ENCODE data around the gene SMYD3. TPM values are rescaled to one million over a fixed set of nuclear protein-coding genes. Genes with fewer than 3 reads are reported as not detected.

Gene SMYD3
- total and polyA plus RNA-seq, 2 donors = 22.0 to 27.0 TPM

DNA sequence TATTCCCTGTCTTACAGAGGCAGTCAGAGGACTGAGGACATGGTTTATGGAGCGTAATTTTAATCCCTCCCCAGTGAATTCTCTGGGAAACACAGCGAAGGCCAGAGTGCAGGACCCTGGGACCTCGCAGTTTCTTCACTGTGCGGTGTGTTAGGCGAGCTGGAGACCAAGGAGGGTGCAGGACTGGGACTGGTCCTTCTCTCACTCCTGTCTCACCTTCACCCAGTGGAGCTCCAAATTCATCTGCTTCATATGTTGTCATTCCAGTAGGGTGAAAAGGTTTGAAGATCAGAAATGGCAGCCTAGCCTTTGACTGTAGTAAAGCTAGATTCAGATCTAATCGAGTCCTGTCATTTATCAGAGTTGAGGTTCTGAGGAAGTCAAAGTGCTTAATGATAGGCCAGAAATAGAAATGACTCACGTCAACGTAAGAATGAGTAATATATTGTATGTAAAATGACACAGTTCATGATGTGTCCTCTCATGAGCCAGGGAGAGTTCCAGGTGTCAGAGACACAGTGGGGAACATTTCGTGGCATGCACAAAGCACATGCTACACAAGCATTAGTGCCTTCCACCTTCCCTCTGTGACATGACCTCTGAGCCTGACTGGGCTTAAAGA, 647.5 kb downstream of the SMYD3 start:
- no peaks in the 10 kb centered on the region for H3K36me3 ChIP-seq (ENCODE audit: control insufficient read depth in 2 of 2, insufficient read depth in 2 of 2, low read length in 1 of 2)

DNA sequence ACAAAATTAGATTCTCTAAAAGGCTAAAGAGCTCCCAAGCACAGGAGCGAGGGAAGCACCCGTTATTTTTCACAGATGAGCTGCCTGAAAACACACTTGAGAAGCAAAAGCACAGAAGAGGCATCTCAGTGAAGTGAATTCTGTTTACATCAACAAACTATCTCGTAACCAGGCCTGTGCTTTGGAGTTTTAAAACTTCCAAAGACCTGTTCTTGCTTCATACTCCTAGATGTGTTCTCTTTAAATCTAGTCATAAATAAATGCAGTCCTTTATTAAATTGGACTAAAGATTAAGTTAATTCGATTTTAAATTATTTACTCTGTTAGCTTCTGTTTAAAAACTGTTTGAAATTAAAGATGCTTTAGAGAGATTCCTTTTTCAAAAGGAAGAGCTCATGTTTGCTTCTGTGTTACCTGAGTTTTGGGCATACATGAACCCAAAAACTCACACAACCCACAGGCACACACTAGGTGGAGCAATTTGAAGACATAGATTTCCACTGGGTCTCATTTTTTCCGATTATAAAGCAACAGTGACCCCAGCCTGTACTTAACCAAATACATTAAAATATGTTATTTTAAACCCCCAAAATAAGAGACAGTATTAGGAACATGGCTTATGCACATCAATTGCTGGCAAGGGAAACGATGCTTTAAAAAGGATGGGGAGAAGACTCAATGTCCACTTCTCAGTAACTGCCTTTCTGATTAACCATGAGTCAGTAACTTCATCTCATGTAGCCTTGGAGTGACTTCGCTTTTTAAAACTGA, 648.2 kb downstream of the SMYD3 start:
- Histone ChIP-seq H3K27ac (ENCODE audit: low read depth in 1 of 2, low read length in 1 of 2) (no peak overlapping the region), H3K4me3 (ENCODE audit: low read length in 2 of 2) (no peak overlapping the region), H3K36me3 (ENCODE audit: control insufficient read depth in 2 of 2, insufficient read depth in 2 of 2, low read length in 1 of 2) (no peaks in the 10 kb centered on the region), H3K4me1 (ENCODE audit: control insufficient read depth in 2 of 2, insufficient read depth in 2 of 2, low read length in 2 of 2) (no peaks in the 10 kb centered on the region), H3K27me3 (ENCODE audit: control insufficient read depth in 2 of 2, insufficient read depth in 1 of 2, low read length in 1 of 2) (no peaks in the 10 kb centered on the region), H3K9me3 (ENCODE audit: control insufficient read depth in 2 of 2, insufficient read depth in 1 of 2, low read length in 1 of 2) (no peaks in the 10 kb centered on the region)
- 89% methylated on average over 7 of the region's 7 CpGs for WGBS
- DNase-seq (ENCODE audit: low read depth in 6 of 9, low spot score in 9 of 9) = no peak

More for the DNA sequence above, 647.5 kb downstream of the SMYD3 start:
- no peak overlapping the region for H3K4me3 ChIP-seq (ENCODE audit: low read length in 2 of 2)
- no peak for DNase-seq (ENCODE audit: low read depth in 6 of 9, low spot score in 9 of 9)
- H3K27me3 ChIP-seq (ENCODE audit: control insufficient read depth in 2 of 2, insufficient read depth in 1 of 2, low read length in 1 of 2) = no peaks in the 10 kb centered on the region
- H3K9me3 ChIP-seq (ENCODE audit: control insufficient read depth in 2 of 2, insufficient read depth in 1 of 2, low read length in 1 of 2) = no peaks in the 10 kb centered on the region
- WGBS = 93% methylated on average over 9 of the region's 9 CpGs
- no peaks in the 10 kb centered on the region for H3K4me1 ChIP-seq (ENCODE audit: control insufficient read depth in 2 of 2, insufficient read depth in 2 of 2, low read length in 2 of 2)
- H3K27ac ChIP-seq (ENCODE audit: low read depth in 1 of 2, low read length in 1 of 2) = no peak overlapping the region

DNA sequence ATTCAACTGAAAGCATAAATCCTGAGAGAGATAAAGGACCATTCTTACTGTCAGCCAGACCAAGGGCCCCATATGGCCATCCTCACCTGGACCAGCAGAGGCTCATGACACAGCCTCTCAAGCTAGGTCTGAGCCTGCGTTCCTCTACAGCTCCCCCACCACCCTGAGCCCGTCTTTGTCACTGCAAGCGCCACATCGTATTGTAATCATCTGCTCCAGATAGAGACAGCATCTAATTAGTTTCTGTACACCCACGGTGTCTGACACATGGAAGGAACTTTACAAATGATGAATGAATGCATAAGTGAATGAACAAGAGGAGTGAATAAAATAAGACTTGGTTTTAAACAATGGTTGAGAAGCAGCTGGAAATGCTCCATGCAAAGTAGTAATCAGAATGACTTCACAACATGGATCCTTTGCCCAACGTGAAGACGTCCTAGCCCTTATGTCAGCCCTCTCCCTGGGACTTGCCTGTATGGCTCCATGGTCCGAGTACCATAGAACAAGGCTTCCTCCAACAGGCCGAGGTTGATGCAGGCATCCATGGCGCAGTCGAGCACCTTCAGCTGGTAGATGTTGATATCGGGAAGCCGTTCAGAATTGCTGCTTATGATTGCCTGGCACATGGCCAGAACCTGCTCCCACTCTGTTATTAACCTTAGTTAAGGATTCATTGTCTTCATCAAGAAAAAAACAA, 648.9 kb downstream of the SMYD3 start:
- DNase-seq (ENCODE audit: low read depth in 6 of 9, low spot score in 9 of 9) = no peak
- Histone ChIP-seq H3K9me3 (ENCODE audit: control insufficient read depth in 2 of 2, insufficient read depth in 1 of 2, low read length in 1 of 2) (no peaks in the 10 kb centered on the region), H3K4me1 (ENCODE audit: control insufficient read depth in 2 of 2, insufficient read depth in 2 of 2, low read length in 2 of 2) (no peaks in the 10 kb centered on the region), H3K27ac (ENCODE audit: low read depth in 1 of 2, low read length in 1 of 2) (no peak overlapping the region), H3K36me3 (ENCODE audit: control insufficient read depth in 2 of 2, insufficient read depth in 2 of 2, low read length in 1 of 2) (no peaks in the 10 kb centered on the region), H3K27me3 (ENCODE audit: control insufficient read depth in 2 of 2, insufficient read depth in 1 of 2, low read length in 1 of 2) (no peaks in the 10 kb centered on the region), H3K4me3 (ENCODE audit: low read length in 2 of 2) (no peak overlapping the region)
- 94% methylated on average over 13 of the region's 13 CpGs for WGBS

DNA sequence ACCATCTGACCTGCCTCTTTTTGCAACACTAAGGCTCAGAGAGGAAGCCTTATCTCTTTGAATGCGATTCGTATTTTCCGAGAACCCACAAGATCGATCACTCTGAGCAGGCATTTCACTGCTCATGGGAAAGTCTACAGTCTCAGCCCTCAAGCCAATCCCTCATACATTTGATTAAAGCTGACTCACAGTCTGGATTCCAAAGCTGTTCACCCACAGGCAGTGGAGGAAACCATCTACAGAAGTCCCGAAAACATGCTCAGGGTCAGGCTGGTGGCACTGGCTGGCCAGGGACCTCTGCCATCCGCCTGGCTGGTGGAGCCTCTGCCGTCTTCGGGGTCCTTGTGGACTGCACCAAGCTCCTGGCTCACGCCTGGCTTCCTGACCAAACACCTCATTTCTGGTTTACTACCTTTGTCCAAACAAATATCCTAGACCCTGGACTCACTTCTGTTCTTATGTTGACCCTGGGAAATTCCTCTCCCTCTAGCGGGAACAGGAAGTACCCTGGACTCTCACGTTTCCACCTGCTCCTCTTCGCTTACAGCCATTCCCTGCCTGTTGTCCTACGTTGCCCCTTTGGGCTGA, 650.0 kb downstream of the SMYD3 start:
- Histone ChIP-seq H3K36me3 (ENCODE audit: control insufficient read depth in 2 of 2, insufficient read depth in 2 of 2, low read length in 1 of 2) (no peaks in the 10 kb centered on the region), H3K27me3 (ENCODE audit: control insufficient read depth in 2 of 2, insufficient read depth in 1 of 2, low read length in 1 of 2) (no peaks in the 10 kb centered on the region), H3K27ac (ENCODE audit: low read depth in 1 of 2, low read length in 1 of 2) (no peak overlapping the region), H3K4me3 (ENCODE audit: low read length in 2 of 2) (no peak overlapping the region), H3K4me1 (ENCODE audit: control insufficient read depth in 2 of 2, insufficient read depth in 2 of 2, low read length in 2 of 2) (no peaks in the 10 kb centered on the region), H3K9me3 (ENCODE audit: control insufficient read depth in 2 of 2, insufficient read depth in 1 of 2, low read length in 1 of 2) (no peaks in the 10 kb centered on the region)
- 91% methylated on average over 13 of the region's 13 CpGs for WGBS
- no peak for DNase-seq (ENCODE audit: low read depth in 6 of 9, low spot score in 9 of 9)

DNA sequence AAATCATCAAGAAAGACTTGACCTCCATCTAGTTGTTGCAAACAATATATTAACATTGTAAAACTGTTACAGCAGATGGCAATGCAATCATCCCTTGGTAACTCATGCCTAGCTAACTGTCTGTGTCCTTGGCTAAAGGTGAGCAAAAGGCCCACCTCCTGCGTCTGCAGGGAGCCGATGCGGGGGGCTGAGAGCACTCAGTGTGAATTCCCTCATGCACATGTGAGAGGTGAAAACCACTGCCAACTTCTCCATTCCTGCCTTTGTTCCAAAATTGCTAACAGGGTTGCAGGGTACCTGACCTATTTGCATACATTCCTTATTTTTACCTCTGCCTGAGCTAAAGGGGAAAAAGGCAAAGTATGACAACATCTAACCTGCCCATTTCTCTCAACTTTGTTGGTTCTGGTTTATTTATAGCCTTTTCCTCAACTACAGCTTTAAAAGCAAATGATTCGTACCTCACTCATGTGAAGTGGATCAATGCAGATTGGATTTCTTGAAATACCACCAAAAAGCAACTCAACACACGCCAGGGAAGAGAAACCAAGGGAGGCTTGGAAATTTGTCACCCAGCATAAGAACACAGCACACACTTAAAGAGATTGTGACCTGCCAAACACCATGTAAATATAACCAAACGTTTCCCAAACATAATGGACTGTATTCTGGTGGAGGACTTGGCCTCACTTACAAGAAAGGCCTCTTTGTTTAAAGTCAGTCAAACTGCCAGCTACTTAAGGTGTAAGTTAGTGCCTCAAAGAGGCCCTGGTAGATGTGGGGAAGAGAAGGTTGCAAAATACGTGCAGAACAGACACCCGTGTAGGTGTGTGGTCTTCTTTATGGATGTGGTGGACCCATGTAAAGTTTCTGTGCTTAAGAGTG, 651.0 kb downstream of the SMYD3 start:
- Histone ChIP-seq H3K27ac (ENCODE audit: low read depth in 1 of 2, low read length in 1 of 2) (no peak overlapping the region), H3K9me3 (ENCODE audit: control insufficient read depth in 2 of 2, insufficient read depth in 1 of 2, low read length in 1 of 2) (no peaks in the 10 kb centered on the region), H3K27me3 (ENCODE audit: control insufficient read depth in 2 of 2, insufficient read depth in 1 of 2, low read length in 1 of 2) (no peaks in the 10 kb centered on the region), H3K4me1 (ENCODE audit: control insufficient read depth in 2 of 2, insufficient read depth in 2 of 2, low read length in 2 of 2) (no peaks in the 10 kb centered on the region), H3K36me3 (ENCODE audit: control insufficient read depth in 2 of 2, insufficient read depth in 2 of 2, low read length in 1 of 2) (no peaks in the 10 kb centered on the region), H3K4me3 (ENCODE audit: low read length in 2 of 2) (no peak overlapping the region)
- DNase-seq (ENCODE audit: low read depth in 6 of 9, low spot score in 9 of 9) = no peak
- WGBS = 96% methylated on average over 8 of the region's 8 CpGs

DNA sequence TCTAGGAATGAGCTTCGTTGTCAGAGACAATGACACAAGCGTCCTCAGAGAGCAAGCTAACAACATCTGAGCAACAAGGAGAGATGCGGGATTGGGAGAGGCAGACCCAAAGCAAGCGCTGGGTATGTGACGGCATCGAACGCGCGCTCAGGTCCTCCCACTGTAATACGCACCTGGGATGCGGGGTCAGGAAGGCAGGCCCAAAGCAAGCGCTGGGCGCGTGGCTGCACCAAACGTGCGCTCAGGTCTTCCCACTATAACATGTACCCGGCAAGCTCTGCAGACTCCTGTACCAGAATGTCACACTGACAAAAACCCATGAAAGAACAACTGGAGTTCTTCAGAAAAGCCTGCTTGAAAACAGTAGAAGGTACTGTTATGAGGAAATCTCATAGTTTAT, 653.8 kb downstream of the SMYD3 start:
- H3K4me3 ChIP-seq (ENCODE audit: low read length in 2 of 2) = no peak overlapping the region
- H3K36me3 ChIP-seq (ENCODE audit: control insufficient read depth in 2 of 2, insufficient read depth in 2 of 2, low read length in 1 of 2) = no peaks in the 10 kb centered on the region
- 97% methylated on average over 17 of the region's 17 CpGs for WGBS
- no peaks in the 10 kb centered on the region for H3K4me1 ChIP-seq (ENCODE audit: control insufficient read depth in 2 of 2, insufficient read depth in 2 of 2, low read length in 2 of 2)
- DNase-seq (ENCODE audit: low read depth in 6 of 9, low spot score in 9 of 9) = no peak
- H3K27me3 ChIP-seq (ENCODE audit: control insufficient read depth in 2 of 2, insufficient read depth in 1 of 2, low read length in 1 of 2) = no peaks in the 10 kb centered on the region
- no peak overlapping the region for H3K27ac ChIP-seq (ENCODE audit: low read depth in 1 of 2, low read length in 1 of 2)
- no peaks in the 10 kb centered on the region for H3K9me3 ChIP-seq (ENCODE audit: control insufficient read depth in 2 of 2, insufficient read depth in 1 of 2, low read length in 1 of 2)

DNA sequence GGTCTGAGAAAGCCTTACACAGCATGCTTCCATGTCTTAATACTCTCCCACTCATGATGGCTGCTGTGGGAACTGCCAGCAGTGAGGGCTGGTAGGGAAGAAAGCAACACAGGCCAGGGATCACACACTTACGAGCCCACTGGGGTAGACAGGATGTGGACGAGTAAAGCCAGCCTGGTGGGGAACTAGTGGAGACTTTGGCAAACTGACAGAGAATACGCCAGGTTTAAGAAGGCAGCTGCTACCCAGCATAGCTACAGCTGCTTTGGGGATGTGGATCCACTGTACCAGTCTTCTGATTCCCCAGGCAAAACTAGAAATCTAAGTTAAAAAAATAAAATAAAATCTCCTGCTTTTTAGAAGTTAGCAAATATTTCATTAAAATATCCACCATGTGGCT, 664.0 kb downstream of the SMYD3 start:
- H3K27me3 ChIP-seq (ENCODE audit: control insufficient read depth in 2 of 2, insufficient read depth in 1 of 2, low read length in 1 of 2) = no peaks in the 10 kb centered on the region
- no peak overlapping the region for H3K27ac ChIP-seq (ENCODE audit: low read depth in 1 of 2, low read length in 1 of 2)
- 58% methylated on average over 3 of the region's 3 CpGs for WGBS
- H3K4me1 ChIP-seq (ENCODE audit: control insufficient read depth in 2 of 2, insufficient read depth in 2 of 2, low read length in 2 of 2) = no peaks in the 10 kb centered on the region
- no peaks in the 10 kb centered on the region for H3K36me3 ChIP-seq (ENCODE audit: control insufficient read depth in 2 of 2, insufficient read depth in 2 of 2, low read length in 1 of 2)
- no peak for DNase-seq (ENCODE audit: low read depth in 6 of 9, low spot score in 9 of 9)
- H3K4me3 ChIP-seq (ENCODE audit: low read length in 2 of 2) = no peak overlapping the region
- no peaks in the 10 kb centered on the region for H3K9me3 ChIP-seq (ENCODE audit: control insufficient read depth in 2 of 2, insufficient read depth in 1 of 2, low read length in 1 of 2)

DNA sequence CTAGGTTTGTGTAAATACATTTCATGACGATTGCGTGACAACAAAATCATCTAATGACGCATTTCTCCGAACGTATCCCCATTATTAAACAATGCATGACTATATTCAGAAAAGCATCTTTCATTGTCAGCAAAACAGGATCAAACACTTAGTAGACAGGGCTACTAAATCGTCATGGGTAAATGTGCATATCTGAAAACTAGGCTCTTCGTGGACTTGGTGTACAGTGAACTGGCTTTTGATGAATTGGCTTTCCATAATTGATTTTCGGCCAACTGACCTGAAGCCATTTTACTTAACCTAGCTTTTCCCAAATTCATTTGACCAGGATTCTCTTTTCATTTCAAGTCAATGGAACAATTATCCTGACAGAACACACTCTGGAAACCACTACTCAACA, 665.0 kb downstream of the SMYD3 start:
- Histone ChIP-seq H3K36me3 (ENCODE audit: control insufficient read depth in 2 of 2, insufficient read depth in 2 of 2, low read length in 1 of 2) (no peaks in the 10 kb centered on the region), H3K27me3 (ENCODE audit: control insufficient read depth in 2 of 2, insufficient read depth in 1 of 2, low read length in 1 of 2) (no peaks in the 10 kb centered on the region), H3K27ac (ENCODE audit: low read depth in 1 of 2, low read length in 1 of 2) (no peak overlapping the region), H3K9me3 (ENCODE audit: control insufficient read depth in 2 of 2, insufficient read depth in 1 of 2, low read length in 1 of 2) (no peaks in the 10 kb centered on the region), H3K4me1 (ENCODE audit: control insufficient read depth in 2 of 2, insufficient read depth in 2 of 2, low read length in 2 of 2) (no peaks in the 10 kb centered on the region), H3K4me3 (ENCODE audit: low read length in 2 of 2) (no peak overlapping the region)
- no peak for DNase-seq (ENCODE audit: low read depth in 6 of 9, low spot score in 9 of 9)
- 97% methylated on average over 8 of the region's 8 CpGs for WGBS

All from thymus (tissue), 11 donors.